Stimulated activated CD4-positive, alpha-beta T cell treated with anti-CD3 and anti-CD28 coated beads, Interleukin-2, amount 100 ng/mL, for 48 hours (primary cell): Measurements from ENCODE around the gene HSD11B2.

Experiments used
- DNase-seq, 2 donors: peaks; one replicate each; pipeline ENCODE4 v3.0.0-alpha.2; 2020

HSD11B2 gene

DNA sequence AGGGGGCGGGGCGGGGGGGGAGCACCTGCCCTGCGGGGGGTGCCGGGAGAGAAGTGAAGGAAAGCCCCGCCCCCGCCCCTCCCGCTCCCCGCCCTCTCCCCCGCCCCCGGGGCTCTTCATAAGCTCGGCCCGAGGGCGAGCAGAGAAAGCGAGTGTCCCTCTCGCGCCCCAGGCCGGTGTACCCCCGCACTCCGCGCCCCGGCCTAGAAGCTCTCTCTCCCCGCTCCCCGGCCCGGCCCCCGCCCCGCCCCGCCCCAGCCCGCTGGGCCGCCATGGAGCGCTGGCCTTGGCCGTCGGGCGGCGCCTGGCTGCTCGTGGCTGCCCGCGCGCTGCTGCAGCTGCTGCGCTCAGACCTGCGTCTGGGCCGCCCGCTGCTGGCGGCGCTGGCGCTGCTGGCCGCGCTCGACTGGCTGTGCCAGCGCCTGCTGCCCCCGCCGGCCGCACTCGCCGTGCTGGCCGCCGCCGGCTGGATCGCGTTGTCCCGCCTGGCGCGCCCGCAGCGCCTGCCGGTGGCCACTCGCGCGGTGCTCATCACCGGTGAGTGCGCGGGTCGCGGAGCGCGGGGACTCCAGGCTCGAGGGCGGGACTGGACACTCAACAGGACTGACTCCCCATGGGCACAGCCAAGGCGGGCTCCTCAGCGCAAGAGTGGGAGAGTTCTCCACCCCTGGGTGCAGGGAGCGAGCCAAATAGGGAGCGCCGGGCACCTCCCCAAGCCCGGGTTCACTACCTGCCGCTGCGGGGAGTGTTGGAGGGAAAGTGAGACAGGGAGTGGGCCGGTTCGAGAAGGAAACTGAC lies at the start of gene HSD11B2:
Gene HSD11B2 (plus strand): TSS at position 145 of the 798 bp plus-strand sequence. CDS start 128 bp downstream, at position 273.
- DNase-seq = no peak

DNA sequence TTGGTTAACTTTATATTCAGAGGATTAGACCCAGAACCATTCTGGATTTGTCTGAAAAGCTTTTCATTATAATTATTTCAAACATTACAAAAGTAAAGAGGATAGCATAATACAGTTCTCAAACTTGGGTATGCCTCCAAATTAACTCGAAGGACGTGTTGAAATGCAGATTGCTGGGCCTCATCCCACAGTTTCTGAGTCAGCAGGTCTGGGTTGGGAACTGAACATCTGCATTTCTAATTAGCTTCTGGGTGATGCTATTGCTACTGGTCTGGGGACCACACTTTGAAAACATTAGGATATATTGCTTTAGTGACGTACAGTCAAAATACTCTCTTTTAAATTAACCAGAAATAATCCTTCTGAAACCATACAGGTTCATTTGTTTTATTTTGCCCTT lies 47.6 kb upstream of the HSD11B2 start:
- no peak for DNase-seq

DNA sequence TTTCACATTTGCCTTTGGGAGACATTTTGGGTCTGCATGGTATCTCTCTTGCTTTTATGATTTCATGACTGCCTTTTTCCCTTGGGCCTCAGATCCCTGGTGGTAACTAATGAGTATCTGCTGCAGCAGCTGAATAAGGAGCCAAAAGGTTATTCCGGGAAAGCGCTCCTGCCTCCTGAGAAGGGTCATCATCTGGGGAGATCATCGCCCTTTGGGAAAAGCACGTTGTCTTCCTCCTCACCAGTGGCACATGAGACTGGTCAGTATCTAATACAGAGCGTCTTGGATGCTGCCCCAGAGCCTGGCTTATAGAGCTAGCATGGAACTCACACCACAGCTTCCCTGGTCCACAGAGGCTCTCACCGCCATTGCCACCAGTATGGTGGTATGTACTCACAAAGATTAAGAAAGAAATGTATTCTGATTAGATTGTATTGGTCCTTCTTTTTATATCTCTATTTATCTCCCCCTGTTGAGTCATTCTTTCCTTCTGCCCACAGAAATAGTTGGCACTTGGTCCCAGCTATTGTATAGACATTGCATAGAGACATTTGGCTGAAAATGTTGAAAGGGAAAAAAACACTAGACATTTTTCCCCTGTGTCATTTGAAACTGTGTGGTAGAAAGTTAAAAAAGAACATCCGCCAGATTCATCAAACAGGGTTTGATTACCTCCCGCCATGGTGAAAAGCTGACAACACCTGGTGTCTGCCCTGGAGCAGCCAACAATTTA lies 46.0 kb upstream of the HSD11B2 start:
- no peak for DNase-seq

DNA sequence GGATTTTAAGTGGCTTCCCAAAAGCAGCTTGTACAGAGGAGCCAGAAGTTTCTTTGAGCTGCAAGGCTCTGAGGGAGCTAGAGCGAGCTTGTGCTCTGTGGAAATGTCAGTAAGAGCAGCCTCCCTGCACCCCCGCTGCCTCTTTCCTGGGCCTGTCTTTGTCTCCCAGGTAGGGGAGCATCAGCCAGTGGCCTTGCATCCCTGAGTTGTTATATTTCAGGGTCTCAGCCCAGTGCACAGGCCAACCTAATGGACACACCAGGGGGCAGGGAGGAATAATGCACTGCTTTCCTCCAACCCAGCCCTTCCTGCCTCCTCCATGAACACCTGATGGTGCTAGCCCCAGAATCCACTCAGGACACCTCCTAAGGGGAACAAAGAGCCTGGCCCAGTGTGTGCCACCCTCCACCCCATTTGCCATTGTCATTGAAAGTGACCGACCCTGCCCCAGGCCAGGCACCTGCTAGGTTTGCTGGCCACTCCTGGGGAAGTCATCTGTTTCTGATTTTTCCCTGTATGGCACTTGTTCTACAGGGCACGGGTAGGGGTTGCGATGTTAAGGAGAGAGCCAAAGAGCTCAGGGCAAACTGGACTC lies 44.0 kb upstream of the HSD11B2 start:
- DNase-seq = no peak

DNA sequence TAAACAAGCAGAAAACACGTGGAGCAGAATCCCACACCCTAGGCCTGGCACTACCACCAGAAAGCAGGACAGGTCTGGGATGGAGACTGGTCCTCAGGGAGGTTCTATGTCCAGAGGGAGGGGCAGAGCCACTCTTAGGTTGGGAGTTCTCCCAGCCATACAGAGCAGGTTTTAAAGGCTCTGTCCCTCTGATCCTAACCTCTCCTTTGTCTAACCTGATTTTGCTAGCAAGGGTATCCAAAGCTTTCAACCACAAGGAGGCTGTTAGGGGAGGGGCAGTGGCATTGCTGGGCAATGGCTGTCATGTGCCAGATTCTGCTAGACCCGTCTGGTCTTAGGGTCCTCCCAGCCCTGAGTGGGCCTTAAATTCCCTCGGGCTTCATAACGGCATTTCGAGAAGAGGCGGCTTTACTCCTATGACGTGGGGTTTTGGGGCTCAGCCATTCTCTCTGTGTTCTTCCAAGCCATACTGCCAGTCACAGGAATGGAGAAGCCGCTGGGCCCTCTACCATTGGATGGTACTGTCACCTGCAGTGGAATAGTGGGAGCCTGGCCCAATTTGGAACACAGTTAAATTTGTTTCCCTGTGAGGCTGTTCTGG lies 43.3 kb upstream of the HSD11B2 start:
- DNase-seq = no peak

DNA sequence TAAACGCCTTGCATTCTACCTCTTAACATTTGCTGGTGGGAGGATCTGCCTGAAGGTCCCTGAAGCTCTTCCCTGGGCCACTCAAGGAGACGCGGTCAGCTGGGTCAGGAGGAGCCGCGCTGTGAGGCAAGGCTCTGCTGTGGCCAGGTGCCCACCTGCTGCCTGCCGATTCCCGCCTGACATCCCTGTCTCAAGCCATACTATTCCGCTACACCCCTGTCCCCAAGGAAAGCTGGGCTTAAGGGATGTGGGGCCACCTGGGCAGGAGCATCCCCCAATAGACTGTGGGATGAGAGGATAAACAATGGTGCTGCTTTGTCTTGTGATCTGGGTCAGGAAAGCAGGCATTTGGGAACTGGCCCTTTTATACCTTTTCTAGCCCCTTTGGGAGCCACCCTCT lies 42.7 kb upstream of the HSD11B2 start:
- no peak for DNase-seq

DNA sequence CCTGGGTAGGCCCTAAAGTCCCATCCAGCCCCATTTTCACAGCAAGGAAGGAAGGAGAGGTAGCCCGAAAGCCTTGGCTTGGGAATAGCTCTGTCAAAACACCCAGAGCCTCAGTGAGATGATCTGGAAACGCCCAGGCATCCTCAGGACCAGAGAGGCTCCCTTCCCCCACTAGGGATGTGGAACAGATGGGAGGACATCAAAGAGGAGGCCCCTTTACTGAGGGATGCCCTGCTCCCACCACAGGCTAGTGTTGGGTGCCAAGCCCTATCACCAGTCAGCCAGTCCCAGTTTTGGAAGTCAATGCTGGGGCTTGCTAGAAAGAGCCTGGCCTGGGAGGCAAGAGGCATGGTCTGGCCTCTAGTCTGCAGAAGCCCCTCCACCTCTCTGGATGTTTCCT lies 42.3 kb upstream of the HSD11B2 start:
- no peak for DNase-seq

DNA sequence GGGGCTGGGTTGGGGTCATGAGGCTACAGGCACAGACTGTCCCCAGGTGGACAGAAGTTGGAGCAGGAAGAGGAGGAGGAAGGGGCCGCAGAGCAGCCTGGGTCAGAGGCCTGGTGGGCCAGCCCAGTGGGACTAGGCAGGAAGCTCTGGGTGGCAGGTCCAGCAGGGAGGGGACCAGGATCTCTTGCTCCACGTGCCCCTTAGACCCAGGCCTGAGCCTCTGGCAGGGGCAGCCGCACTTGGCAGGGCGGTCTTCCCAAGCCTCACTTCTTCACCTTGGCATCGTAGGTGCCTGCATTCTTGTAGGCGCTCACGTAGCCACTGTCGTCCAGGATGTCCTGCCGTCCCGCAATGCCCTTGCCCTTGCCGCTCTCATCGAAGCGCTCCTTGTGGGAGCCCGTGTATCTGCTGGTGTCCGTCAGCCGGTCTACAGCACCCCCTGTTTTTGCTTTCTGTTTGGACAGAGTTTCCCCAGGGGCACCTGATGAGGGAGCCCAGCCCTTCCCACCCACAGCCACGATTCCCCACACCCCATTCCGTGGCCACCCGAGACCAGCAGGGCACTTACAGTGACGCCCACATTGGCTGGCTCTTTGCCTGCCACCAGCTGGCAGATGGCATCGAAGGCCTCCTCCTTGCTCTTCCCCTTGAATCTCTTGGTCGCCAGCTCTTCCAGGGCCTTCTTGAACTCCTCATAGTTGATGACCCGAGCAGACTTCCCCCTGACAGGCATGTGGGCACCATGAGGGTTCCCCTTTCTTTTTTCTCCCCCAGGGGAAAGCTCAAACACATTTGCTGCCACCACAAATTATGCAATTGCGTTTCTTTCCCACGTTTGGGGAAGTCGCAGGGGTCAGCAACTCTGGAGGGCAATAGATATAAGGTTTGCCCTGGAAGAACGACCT lies 40.8 kb upstream of the HSD11B2 start:
- no peak for DNase-seq

DNA sequence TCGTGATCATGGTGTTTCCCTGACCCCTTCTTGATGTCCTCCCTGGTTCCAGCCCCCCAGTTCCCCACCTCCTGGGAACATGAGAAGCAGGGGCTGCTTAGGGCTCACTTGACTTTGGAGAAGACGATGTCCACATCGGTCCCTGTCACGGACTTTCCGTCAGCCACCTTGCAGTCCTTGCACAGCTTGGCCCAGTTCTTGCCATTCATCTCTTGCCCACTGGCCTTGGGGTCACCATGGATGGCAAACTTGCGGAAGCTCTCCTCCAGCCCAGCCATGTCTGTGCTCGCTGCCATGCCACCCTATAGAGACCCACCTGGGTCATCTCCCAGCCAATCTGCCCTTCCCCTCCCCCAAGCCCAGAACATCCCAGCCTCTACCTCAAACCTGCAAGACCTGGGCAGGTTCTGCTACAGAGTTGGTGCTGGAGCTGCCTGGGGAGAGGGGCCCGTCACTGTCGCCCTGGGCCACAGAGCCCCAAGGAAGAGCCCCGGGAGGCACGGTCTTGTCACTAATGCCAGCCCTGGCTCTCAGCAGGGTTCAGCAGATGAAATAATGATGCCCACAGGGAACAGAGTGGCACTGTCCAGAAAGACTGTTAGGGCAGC lies 40.0 kb upstream of the HSD11B2 start:
- no peak for DNase-seq

DNA sequence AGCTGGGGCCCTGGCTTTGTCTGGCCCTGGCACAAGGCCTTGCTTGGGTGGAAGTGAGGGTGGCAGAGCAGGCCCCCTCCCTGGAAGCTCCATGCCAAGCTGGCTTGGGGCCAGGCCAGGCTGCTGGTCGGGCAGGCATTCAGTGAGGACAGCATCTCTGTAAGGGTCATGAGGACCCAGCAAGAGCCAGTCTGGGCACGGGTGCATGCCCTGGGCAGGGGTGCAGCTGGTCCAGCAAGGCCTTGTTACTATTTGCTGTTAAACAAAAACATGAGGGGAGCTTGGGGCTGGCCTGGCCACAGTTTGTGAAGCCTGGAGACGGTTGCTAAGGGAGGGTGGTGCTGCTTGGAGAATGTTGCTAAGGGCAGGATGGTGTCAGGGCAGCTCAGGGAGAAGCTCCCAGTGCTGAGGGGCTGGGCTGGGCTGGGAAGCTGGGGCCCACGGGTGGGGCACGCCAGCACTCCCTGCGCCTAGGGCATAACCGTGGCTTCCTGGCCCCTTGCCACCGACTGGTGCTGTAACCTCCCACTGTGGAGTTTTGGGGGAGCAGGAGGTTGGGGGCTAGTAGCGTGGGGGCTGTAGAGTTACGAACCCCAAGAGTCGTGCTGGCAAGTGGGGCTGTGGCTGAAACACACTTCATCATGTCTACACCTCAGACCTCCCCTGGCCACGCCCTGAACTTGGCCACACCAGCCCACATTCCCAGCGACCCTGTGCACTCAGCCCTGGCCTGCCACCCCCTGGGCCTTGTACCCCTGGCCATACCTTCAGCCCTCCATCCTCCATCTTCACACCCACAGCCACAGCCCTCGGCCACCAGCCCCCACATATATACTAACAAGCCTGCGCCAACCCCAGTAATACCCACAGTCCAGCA lies 39.3 kb upstream of the HSD11B2 start:
- DNase-seq = no peak

DNA sequence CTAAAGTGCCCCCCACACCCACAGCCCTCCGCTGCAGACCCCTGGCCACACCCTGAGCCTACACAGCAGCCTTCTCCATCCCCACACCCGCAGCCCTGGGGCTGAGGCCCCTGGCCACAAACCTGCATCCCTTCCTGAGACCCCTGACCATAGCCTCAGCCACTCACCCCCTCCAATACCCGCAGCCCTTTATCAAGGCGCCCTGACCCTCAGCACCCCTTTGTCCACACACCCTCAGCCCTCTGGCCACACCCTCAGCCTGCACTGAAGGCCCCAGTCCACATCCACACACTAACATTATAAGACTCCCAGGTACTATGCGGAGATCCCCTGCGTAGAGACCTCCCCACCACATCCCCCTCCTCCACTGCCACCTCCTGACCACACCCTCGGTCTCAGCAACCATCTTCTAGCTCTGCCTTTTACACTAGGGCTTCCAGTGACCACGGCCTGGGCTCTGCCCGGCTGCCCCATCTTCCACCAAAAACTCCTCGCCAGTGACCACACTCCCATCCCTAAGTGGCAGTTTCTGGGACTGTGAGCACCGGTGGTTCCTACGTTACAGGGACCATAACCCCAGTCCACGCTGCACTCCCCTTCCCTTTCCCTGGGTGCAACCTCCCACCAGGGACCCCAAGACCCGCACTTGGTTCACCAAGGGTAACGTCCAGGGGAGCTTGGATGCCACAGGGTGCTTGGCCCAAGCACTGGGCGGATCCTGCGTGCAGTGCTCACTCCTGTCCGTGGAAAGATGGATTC lies 38.4 kb upstream of the HSD11B2 start:
- no peak for DNase-seq

DNA sequence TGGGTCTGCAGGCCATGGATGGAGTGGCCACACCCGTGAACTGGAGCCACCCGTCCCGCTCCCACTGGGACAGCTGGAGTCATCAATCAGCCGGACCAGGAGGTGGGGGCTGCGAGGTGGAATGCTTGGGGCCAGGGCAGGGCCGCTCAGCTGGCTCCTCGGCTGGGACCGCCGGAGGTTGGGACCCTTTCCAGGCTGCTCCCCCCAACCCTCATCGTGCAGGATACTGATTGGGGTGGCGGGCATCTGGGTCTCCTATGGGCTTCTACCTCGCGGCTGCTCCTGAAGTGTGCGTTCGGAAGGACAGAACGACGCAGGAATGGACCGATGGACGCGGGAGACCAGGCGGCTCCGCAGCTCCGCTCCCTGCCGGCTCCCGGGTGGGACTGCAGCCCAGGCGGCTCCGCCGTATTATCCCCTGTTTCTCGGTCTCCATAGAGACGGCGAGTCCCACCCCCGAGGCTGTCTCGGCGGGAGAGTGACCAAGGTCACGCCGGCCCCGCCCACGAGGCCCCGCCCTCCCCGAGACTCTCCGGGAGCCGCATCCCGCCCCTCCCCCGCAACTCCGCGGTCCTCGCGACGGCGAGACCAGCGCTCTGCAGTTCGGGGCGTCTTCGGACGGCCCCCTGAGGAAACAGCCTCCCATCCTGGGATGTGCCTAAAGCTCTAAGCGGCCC lies 37.7 kb upstream of the HSD11B2 start, which contains the start of gene TPPP3:
Gene TPPP3 (minus strand): TSS at position 388 of the 677 bp plus-strand sequence. CDS start 2,387 bp downstream, outside the sequence.
- peak in 1 of 2 donors; percentile 36 for DNase-seq

DNA sequence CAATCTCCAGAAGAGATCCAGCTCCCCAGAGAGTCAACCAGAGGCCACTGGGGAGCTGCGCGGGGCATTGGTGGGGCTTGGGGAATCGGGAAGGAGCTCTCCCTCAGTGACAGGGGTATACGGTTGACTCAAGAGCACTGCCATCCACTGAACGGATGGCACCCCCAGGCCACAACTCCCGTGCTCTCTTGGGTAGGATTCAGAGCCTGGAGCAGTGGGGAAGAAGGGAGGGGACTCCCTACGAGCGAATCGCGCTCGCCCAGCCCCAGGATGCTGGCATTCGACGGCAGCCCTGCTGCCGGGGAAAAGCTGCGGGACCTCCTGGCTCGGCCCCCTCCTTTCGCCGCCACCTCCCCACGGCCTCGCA lies 37.1 kb upstream of the HSD11B2 start:
- no peak for DNase-seq

DNA sequence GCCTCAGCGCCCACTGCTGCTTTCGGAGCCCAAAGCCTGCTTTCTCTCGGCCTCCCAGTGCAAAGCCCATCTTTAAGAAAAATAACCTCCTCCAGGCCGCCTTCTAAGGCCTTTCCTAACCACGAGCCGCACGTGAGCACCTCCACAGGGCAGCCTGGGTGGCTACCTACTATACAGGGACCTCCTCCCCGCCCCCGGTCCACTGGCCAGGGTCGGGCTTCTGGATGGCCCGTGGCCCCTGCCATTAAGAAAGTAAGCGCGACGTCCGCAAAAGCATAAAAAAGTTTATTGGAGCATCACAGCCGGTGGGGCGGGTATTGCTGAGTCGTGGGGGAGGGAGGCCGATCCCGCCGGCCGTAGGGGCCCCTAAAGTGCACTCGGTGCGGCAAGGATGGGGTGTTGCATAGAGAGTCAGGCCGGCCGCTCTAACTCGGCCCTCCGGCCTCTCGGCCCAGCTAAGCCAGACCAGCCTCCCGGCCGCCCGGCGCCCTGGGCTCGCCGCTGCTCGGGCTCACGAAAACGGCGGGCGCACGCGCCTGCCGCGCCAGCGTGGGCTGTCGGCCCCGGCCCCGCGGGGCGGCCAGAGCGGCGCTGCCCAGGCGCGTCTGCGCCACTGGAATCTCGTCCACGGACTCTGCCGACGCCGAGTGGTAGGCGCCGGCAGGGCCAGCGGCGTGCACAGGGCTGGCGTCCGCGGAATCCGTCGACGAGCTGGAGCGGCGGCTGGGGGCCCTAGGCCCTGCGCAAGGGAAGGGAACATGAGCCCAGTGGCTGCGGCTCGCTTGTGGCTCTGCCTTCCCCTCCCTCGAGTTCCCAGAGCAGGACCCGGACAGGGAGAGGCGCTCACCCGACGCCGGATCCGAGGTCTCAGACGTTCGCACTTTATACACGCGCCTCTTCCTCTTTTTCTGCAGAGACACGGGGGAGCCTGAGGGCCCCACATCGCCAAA lies 36.5 kb upstream of the HSD11B2 start:
- no peak for DNase-seq

DNA sequence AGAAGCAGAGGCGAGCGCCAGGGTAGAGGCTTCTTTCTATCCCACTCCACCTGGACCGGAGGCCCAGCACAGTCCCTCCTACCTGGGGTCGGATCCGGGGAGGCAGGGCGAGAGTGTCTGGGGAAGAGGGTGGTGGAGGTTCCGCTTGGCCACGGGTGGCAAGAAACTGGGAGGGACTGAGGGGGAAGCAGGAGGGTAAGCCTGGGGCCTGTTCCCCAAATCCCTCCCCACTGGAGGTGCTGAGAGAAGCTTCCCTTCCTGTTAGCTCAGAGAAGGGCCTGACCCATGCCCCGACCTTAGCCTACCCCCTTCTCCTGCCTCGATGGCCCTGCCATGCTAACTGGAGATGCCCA lies 35.8 kb upstream of the HSD11B2 start:
- no peak for DNase-seq

DNA sequence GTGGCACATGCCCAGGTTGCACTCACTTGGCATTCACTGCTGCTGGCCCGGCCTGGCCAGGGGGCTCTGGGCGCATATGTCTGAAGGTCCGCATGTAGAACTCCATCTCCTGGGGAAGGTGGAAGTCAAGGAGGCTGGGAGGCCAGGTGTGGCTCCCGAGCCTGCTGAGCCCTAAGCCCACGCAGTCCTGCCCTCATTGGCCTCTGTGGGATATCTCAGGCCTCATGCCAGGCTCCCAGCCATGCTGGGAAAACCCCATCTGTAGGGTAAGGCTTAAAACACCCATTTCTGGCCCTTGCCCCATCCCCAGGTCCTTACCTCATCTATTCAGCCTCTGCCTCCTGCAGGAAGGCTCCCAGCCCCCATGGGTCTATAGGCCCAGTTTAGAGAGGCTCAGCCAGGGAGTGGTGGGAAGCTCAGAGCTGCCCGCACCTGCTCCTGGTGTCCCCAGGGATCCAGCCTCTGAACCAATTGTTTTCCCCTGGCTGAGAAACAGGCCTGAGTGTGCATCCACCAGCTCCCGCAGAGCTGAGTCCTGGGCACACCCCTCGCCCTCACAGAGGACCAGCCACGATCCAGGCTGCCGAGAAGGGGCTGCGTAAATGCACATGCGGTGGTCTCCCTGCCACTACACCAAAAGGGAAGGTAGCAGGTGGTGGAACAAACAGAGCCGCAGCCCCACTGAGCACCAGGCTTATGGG lies 35.3 kb upstream of the HSD11B2 start:
- DNase-seq = no peak

DNA sequence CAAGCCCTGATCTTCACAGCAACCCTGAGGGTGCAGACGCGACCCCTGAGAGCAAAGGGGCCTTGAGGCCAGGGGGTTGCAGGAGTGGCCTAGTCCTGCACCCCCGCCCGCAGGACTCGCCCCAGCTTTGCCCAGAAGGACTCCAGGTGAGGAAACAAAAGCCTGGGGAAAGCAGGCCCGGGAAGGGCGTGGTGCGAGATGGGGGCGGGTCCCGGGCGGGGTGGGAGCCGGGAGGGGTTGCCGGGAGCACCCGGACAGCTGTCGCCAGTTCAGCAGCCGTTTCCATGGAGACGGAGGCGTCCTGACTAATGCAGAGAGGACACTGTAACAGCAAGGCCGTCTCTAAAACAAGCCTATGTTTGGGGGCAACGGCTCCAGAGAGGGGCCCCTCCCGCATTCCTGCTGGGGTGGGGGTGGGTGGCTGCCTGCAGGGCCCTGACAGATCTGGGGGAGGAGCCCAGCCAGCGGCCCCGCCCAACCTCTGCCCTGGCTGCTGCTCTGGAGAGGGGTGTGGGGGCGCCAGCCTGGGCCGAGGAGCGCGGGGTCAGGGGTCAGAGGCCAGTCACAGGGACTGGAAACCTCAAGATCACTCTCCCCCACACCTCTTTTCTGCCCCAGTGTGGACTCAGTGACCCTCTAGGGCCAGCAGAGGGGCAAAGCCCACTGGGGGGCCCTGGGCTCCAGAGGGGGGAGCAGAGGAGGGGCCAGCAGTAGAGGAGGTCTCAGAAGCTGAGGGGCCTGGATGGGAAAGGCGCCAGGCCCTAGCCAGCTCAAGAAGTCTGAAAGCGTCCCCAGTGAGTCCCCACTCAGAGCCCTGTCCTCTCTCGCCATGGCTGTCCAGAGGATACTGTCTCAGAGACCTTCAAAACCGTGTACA lies 34.5 kb upstream of the HSD11B2 start:
- DNase-seq = no peak
